NK-92 (cell line): ENCODE data around the gene SLC36A4.
"Not testable (repeated sequence)": the region's sequence is repeated elsewhere in the genome, so short reads cannot be mapped to it uniquely, and the experiment has no call there.

ENCODE experiments used
- DNase-seq: peaks from one replicate; lab custom pipeline; 2025; ENCODE audit not compliant: unreplicated experiment; lab: John Stamatoyannopoulos, UW

Gene SLC36A4

DNA sequence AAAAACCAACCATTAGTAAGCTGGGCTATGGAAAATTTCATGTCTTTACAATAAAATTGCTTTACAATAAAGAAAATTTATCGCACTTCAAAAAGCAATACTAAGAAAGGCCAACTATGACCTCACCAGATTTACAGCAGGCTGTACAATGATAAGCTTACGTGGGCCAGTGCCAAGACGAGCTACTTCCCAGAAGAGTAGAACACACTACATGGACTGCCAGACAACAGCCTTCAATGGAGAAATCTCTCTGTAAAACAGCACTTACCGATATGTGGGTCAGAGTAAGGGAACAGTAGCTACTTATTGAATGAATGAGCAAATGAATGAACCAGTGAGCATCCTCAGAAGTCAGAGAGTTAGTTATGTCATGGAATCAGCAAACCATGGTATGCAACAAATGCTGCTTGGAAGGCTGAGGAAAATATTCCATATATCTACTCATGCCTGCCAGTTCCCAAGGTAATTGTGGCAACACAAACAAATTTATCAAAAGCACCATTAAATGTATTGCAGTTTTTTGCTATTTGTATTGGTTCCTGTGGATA is 74.4 kb downstream of the SLC36A4 start:
- DNase-seq = no peak

GRCh38 chr11:93122535-93123235 is 75.1 kb downstream of the SLC36A4 start:
- DNase-seq = no peak

DNA sequence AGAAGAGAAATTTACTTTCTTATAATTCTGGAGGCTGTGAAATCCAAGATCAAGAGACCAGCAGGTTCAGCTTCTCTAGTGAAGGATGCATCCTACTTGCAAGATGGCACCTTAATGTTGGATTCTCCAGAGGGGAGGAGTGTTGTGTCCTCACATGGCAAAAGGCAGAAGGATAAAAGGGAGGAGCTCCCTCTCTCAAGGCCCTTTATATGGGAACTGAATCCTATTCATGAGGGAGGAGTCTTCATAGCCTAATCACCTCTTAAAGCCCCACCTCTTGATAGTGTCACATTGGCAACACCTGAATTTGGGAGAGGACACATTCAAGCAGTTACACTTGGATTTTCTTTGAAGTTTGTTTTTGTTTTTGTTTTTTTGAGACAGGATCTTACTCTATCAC is 79.5 kb downstream of the SLC36A4 start:
- no peak for DNase-seq

DNA sequence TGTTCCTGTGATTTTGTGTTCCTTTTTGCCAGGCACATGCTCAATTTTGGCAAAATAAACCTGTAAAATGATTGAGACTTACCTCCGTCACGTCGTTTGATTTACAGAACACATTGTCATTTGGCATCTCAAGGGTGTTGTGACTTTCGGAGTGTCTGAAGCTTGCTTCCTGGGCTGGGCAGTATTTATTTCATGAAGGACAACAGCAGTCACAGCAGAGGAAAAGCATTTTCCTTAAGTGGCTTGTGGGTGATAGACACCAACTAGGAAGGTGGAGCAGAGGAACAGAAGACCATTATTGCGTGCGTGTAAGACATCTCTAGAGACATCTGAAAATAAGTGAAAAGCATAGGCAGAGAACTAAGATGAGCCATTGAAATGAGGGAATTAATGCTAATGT is 80.2 kb downstream of the SLC36A4 start:
- no peak for DNase-seq

GRCh38 chr11:93116641-93117441 is 81.0 kb downstream of the SLC36A4 start:
- DNase-seq = no peak

- DNase-seq = no peak
These were observed 83.5 kb downstream of the SLC36A4 start for GRCh38 chr11:93114304-93114703.

DNA sequence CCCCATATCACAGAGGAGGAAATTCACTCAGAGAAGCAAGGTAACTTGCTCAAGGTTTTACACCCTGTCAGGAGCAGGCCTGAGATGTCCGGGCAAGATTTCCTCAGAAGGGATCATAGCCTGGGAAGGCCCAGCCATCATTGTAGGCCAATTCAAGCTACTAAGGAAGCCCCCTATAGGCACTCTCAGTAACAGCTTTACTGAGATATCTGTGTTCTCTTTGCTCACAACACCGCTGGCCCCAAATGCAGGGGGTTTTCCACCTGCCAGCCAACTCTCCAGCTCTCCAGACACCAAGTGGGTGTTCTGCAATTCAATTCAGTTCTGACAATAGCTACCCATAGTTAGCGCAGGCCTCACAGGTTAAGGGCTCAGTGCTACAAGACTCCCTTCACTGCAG is 84.0 kb downstream of the SLC36A4 start:
- no peak for DNase-seq

- not testable (repeated sequence) for DNase-seq
These were observed 86.6 kb downstream of the SLC36A4 start for GRCh38 chr11:93111147-93111546.

GRCh38 chr11:93100211-93100610 is 97.6 kb downstream of the SLC36A4 start:
- DNase-seq = no peak

- no peak for DNase-seq
These were observed 98.0 kb downstream of the SLC36A4 start for GRCh38 chr11:93099806-93100205.
